Peyer's patch (tissue), 4 donors: ENCODE results near the gene SLC6A6. TPM values are rescaled to one million over a fixed set of nuclear protein-coding genes. Genes with fewer than 3 reads are reported as not detected.
A peak's percentile ranks its signal among the peaks of the same experiment; 100 is the strongest.

Experiments
- DNase-seq, 3 donors: peaks; one replicate each; pipeline ENCODE4 v3.0.0-alpha.2; 2017 to 2019
- H3K27ac ChIP-seq, 4 donors: fragments of 200-600 bp; sonication (generic); one replicate each; pipeline ENCODE4 v1.5.1; 2016 to 2019
- H3K27me3 ChIP-seq, 2 donors: fragments of 200-600 bp; sonication (generic); one replicate each; pipeline ENCODE4 v1.5.1; 2019
- H3K36me3 ChIP-seq, 3 donors: fragments of 200-600 bp; sonication (generic); one replicate each; pipeline ENCODE4 v1.5.1; 2016 to 2019
- H3K4me1 ChIP-seq, 4 donors: fragments of 200-600 bp; sonication (generic); one replicate each; pipeline ENCODE4 v1.5.1; 2016 to 2019
- H3K4me3 ChIP-seq, 4 donors: fragments of 200-600 bp; sonication (generic); 1 replicate in 3 of 4; 2 replicates in 1 of 4; pipeline ENCODE4 v1.5.1; 2016 to 2019; ENCODE audit warnings: mild to moderate bottlenecking in 1 of 4
- H3K9me3 ChIP-seq, 4 donors: fragments of 200-600 bp; sonication (generic); one replicate each; pipeline ENCODE4 v1.5.1; 2016 to 2019; ENCODE audit warnings: mild to moderate bottlenecking in 1 of 4
- CTCF ChIP-seq, 6 experiments: fragments of 450-650 bp in 4 of 6; fragments of 200-600 bp in 2 of 6; sonication (generic) in 1 of 6; IDR thresholded peaks; one replicate each; pipeline ENCODE4 v1.5.1; 2017 to 2019; ENCODE audit warnings: antibody characterized with exemption in 6 of 6, mild to moderate bottlenecking in 3 of 6, moderate library complexity in 1 of 6
- POLR2A ChIP-seq, 2 donors: fragments of 450-650 bp; IDR thresholded peaks; one replicate each; pipeline ENCODE4 v1.5.1; 2017; ENCODE audit warnings: antibody characterized with exemption in 2 of 2, mild to moderate bottlenecking in 2 of 2, moderate library complexity in 2 of 2
- total RNA-seq, 4 donors: library from RNA; depleted of rRNA; stranded (reverse); fragments of >200 nt; gene quantifications; one replicate each; pipeline ENCODE4 v1.1.0, GENCODE V29; 2016

Gene SLC6A6
- total RNA-seq, 4 donors from 2014 or later: 61.1 to 190 (median 150) TPM

DNA sequence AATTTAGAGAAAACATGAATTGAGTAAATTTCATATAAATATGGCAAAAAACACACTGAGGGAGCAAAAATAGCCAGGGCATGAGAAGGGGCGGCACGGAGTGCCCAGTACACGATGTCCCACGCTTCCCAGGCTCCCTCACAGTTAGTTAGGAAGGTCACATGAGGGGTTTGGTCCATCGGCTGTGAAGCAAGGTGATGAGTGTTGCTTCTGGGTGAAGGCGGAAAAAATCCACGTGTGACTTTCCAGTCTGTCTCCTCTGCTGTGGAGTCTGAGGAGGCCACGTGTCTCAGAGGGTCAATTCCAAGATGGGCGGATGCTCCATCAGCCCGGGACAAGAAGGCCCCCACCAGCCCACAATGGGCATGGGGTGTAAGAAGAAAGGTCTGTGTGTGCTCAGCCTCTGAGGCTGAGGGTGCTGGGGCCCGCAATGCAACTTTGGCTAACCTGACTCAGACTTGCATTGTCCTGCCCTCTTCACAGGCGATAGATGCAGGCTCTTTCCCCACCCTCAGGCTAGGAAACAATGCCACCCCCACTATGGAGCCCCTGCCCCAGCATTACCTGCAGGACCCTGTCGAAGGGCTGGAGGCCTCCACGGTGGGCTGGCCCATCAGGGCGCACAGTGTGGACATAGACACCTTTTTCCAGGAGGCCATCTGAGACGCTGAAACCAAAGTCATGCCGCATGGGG lies 92.0 kb downstream of the SLC6A6 start:
- DNase-seq: peak in 1 of 3 donors; percentile 24
- no peak overlapping the region for H3K4me3 ChIP-seq
- TF ChIP-seq POLR2A (IDR thresholded peaks at IDR 0.05): no peak
- no peak for TF ChIP-seq CTCF (IDR thresholded peaks at IDR 0.05)

DNA sequence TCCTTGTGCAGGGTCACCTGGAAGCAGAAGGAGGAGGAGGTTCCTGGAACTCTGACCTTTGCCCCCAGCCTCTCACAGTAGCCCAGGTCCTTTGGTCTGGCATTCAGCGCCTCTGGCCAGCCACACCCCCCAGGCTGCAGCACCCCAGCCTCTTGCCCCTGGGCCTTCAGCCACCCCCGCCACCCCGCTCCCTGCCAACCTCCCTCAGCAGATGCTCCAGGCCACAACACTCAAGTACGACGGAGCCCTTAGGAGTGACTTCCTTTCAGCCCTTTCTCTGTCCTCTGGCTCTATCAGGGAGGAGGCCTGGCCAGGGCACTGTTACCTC lies 92.5 kb downstream of the SLC6A6 start:
- H3K27me3 ChIP-seq: no peaks in the 10 kb centered on the region

More for the DNA sequence above, 92.0 kb downstream of the SLC6A6 start:
- H3K27me3 ChIP-seq: no peaks in the 10 kb centered on the region
- H3K4me1 ChIP-seq: no peaks in the 10 kb centered on the region
- no peaks in the 10 kb centered on the region for H3K9me3 ChIP-seq
- H3K36me3 ChIP-seq: peaks cover 0 to 4% (median 0%) of the 10 kb centered on the region in 3 donors
- H3K27ac ChIP-seq: no peak overlapping the region

DNA sequence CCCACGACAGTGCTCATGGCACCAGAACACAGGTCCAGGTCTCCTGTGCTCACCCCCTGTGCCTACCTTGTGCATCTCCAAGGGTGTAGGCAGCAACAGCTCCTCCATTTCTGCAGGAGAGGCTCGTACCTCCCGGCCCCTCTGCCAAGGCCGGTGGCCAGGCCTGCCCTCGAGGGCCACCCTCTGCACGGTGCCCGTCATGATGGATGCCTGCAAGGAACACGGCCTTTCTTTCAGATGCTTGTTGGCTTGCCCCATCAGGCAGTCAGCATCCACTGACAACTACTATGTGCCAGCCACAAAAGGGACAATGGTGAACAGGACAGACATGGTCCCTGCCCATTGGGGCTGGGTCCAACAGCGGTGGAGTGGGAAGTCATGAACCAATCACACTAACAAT lies 93.9 kb downstream of the SLC6A6 start:
- Histone ChIP-seq H3K4me3 (no peak overlapping the region), H3K9me3 (no peaks in the 10 kb centered on the region), H3K27me3 (no peaks in the 10 kb centered on the region), H3K27ac (no peak overlapping the region), H3K36me3 (no peaks in the 10 kb centered on the region), H3K4me1 (no peaks in the 10 kb centered on the region)
- peak in 1 of 3 donors; percentile 29 for DNase-seq
- TF ChIP-seq CTCF (IDR thresholded peaks at IDR 0.05) (no peak), POLR2A (IDR thresholded peaks at IDR 0.05) (no peak)

More for the DNA sequence above, 92.5 kb downstream of the SLC6A6 start:
- Histone ChIP-seq H3K4me3 (no peak overlapping the region), H3K27ac (no peak overlapping the region), H3K4me1 (no peaks in the 10 kb centered on the region), H3K9me3 (no peaks in the 10 kb centered on the region), H3K36me3 (no peaks in the 10 kb centered on the region)
- DNase-seq: peak in 1 of 3 donors; percentile 47
- TF ChIP-seq POLR2A (IDR thresholded peaks at IDR 0.05): no peak
- TF ChIP-seq CTCF (IDR thresholded peaks at IDR 0.05): no peak

GRCh38 chr3:14497321-14497720 lies 94.9 kb downstream of the SLC6A6 start:
- Histone ChIP-seq H3K27me3 (no peaks in the 10 kb centered on the region), H3K27ac (no peak overlapping the region), H3K9me3 (peaks cover 0 to 4% (median 0%) of the 10 kb centered on the region in 4 donors), H3K4me1 (no peaks in the 10 kb centered on the region), H3K36me3 (no peaks in the 10 kb centered on the region), H3K4me3 (no peak overlapping the region)
- DNase-seq: peak in 1 of 3 donors; percentile 26
- TF ChIP-seq POLR2A (IDR thresholded peaks at IDR 0.05): no peak
- TF ChIP-seq CTCF (IDR thresholded peaks at IDR 0.05): no peak

GRCh38 chr3:14502472-14502871 lies 100.1 kb downstream of the SLC6A6 start:
- H3K27ac ChIP-seq: no peak overlapping the region
- H3K27me3 ChIP-seq: no peaks in the 10 kb centered on the region
- H3K4me1 ChIP-seq: no peaks in the 10 kb centered on the region
- no peak for DNase-seq
- H3K9me3 ChIP-seq: peaks cover 0 to 10% (median 0%) of the 10 kb centered on the region in 4 donors
- TF ChIP-seq CTCF (IDR thresholded peaks at IDR 0.05) (no peak), POLR2A (IDR thresholded peaks at IDR 0.05) (no peak)
- H3K4me3 ChIP-seq: no peak overlapping the region
- H3K36me3 ChIP-seq: no peaks in the 10 kb centered on the region
